ENCODE data around the gene FAM241A. TPM values are rescaled to one million over a fixed set of nuclear protein-coding genes. Genes with fewer than 3 reads are reported as not detected.
"Not testable (repeated sequence)": the region's sequence is repeated elsewhere in the genome, so short reads cannot be mapped to it uniquely, and the experiment has no call there.

Gene FAM241A
- total and polyA plus RNA-seq, 3 experiments from 2014 or later = 1.4 to 7.8 (median 7.4) TPM

- CTCF ChIA-PET = no interaction called here
- Mint-ChIP-seq H3K36me3 (peaks cover 0 to 3% (median 3%) of the 10 kb centered on the region in 3 donors), H3K9me3 (no peaks in the 10 kb centered on the region), H3K4me3 (no peak overlapping the region), H3K27me3 (no peaks in the 10 kb centered on the region), H3K4me1 (peaks cover 28 to 41% (median 35%) of the 10 kb centered on the region in 3 donors), H3K27ac (no peak overlapping the region)
- DNase-seq = no peak
- Histone ChIP-seq H3K4me1 (ENCODE audit: insufficient read depth, low read length) (peaks cover 15% of the 10 kb centered on the region), H3K27me3 (ENCODE audit: insufficient read depth, low read length, poor library complexity, severe bottlenecking) (no peaks in the 10 kb centered on the region), H3K9me3 (ENCODE audit: low read length) (no peaks in the 10 kb centered on the region), H3K4me3 (ENCODE audit: low read length) (no peak overlapping the region), H3K27ac (ENCODE audit: low read depth, low read length) (no peak overlapping the region), H3K36me3 (ENCODE audit: insufficient read depth, low read length) (no peaks in the 10 kb centered on the region)
- POLR2A ChIA-PET = no interaction called here
These were observed 25.3 kb downstream of the FAM241A start for GRCh38 chr4:112170451-112170993.

DNA sequence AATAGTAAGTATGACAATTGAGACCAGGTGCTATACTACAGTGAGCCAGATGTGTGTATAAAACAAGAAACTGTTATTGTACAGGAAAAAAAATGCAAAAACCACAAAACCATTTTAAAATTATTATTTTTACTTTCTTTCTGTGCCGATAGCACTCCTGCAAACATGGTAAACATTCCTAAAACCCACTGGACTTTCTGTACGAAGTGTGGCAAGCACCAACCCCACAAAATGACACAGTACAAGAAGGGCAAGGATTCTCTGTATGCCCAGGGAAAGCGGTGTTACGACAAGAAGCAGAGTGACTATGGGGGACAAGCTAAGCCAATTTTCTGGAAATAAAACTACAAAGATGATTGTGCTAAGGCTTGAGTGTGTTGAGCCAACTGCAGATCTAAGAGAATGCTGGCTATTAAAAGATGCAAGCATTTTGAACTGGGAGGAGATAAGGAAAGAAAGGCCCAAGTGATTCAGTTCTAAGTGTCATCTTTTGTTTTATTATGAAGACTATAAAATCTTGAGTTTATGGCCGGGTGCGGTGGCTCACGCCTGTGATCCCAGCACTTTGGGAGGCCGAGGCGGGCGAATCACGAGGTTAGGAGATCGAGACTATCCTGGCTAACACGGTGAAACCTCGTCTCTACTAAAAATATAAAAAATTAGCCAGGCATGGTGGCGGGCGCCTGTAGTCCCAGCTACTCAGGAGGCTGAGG, 26.0 kb downstream of the FAM241A start:
- DNase-seq; H3K27me3 Mint-ChIP-seq; POLR2A ChIA-PET; H3K9me3 Mint-ChIP-seq; H3K36me3 ChIP-seq (ENCODE audit: insufficient read depth, low read length); CTCF ChIA-PET; H3K27me3 ChIP-seq (ENCODE audit: insufficient read depth, low read length, poor library complexity, severe bottlenecking); H3K4me3 ChIP-seq (ENCODE audit: low read length); H3K9me3 ChIP-seq (ENCODE audit: low read length); H3K36me3 Mint-ChIP-seq: not testable (repeated sequence)
- H3K27ac ChIP-seq (ENCODE audit: low read depth, low read length) = peak overlapping the region; percentile 21
- Mint-ChIP-seq H3K4me3 (peak overlapping the region in 2 of 7 donors; percentile 10 to 37), H3K27ac (peak overlapping the region in 1 of 8 donors; percentile 25), H3K4me1 (peaks cover 28 to 47% (median 33%) of the 10 kb centered on the region in 3 donors)
- peaks cover 15% of the 10 kb centered on the region for H3K4me1 ChIP-seq (ENCODE audit: insufficient read depth, low read length)

DNA sequence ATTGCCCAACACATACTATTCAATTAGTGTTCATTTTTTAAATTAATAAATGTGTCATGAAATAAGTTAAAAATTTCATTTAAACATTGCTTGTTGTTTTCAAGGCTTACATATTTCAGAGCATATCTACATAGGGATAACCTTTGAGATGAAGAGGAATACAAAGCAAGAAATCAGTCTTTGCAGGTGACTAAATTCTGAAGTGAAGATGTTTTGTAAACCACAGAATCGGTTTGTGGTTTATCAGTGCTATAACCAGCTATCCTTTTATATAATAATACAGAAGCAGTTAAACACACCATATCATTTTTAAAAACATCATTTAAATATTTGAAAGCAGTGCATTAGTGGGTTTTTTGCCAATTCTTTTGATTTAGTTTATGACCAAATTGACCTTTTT, 26.9 kb downstream of the FAM241A start:
- Histone ChIP-seq H3K36me3 (ENCODE audit: insufficient read depth, low read length) (no peaks in the 10 kb centered on the region), H3K9me3 (ENCODE audit: low read length) (no peaks in the 10 kb centered on the region), H3K27ac (ENCODE audit: low read depth, low read length) (no peak overlapping the region), H3K4me1 (ENCODE audit: insufficient read depth, low read length) (peaks cover 14% of the 10 kb centered on the region), H3K4me3 (ENCODE audit: low read length) (no peak overlapping the region), H3K27me3 (ENCODE audit: insufficient read depth, low read length, poor library complexity, severe bottlenecking) (no peaks in the 10 kb centered on the region)
- peaks cover 26 to 50% (median 29%) of the 10 kb centered on the region in 3 donors for H3K4me1 Mint-ChIP-seq
- H3K27ac Mint-ChIP-seq = no peak overlapping the region
- peaks cover 0 to 3% (median 3%) of the 10 kb centered on the region in 3 donors for H3K36me3 Mint-ChIP-seq
- H3K4me3 Mint-ChIP-seq = no peak overlapping the region
- H3K9me3 Mint-ChIP-seq = no peaks in the 10 kb centered on the region
- H3K27me3 Mint-ChIP-seq = no peaks in the 10 kb centered on the region
- POLR2A ChIA-PET = no interaction called here
- CTCF ChIA-PET = no interaction called here
- DNase-seq = no peak

DNA sequence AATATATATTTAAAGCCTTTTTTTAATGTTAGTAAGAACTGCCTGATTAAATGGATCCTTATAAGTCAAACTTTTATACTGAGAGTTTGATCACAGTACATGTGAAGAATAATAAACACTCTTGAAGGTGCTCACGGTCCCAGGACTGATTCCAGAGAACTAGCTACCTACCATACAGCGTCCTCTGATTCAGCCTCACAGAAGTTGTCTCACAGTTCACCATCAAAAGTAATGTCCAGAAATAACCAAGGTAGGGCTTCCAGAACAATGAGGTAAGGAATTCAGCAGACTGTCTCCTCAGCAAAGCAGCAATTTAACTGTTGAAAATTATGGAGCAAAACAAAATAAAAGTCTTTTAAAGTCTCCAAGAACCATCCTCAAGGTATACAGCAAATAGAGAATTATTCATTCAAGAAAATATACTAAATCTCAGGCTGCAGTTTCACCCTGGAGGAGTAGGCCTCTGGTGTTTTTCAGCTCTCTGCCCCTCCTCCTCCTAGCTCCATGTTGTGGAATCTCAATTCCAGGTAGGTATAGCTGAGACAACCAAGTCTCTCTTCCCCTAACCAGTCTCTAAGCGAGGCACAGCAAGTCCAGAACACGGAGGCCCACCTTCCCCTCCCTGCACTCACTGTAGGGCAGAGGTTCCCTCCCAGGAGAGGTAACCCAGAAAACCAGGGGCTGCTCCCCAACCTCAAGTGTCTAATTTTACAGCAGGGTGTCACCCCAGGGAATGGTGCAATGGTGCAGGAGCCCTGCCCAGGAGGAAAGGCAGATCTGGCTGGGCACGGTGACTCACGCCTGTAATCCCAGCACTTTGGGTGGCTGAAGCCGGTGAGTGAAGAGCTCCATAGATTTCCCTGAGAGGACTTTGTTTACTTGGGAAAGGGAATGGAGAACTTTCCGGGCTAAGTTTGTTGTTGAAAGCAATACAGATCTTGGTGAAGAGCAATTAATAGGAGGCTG, 28.6 kb downstream of the FAM241A start:
- POLR2A ChIA-PET = no interaction called here
- H3K9me3 ChIP-seq (ENCODE audit: low read length) = no peaks in the 10 kb centered on the region
- no peak overlapping the region for H3K4me3 ChIP-seq (ENCODE audit: low read length)
- CTCF ChIA-PET = no interaction called here
- Mint-ChIP-seq H3K36me3 (peaks cover 3 to 4% (median 3%) of the 10 kb centered on the region in 3 donors), H3K27ac (no peak overlapping the region), H3K27me3 (no peaks in the 10 kb centered on the region), H3K4me1 (peaks cover 16 to 45% (median 17%) of the 10 kb centered on the region in 3 donors), H3K9me3 (no peaks in the 10 kb centered on the region), H3K4me3 (no peak overlapping the region)
- no peaks in the 10 kb centered on the region for H3K27me3 ChIP-seq (ENCODE audit: insufficient read depth, low read length, poor library complexity, severe bottlenecking)
- no peak overlapping the region for H3K27ac ChIP-seq (ENCODE audit: low read depth, low read length)
- peaks cover 5% of the 10 kb centered on the region for H3K4me1 ChIP-seq (ENCODE audit: insufficient read depth, low read length)
- no peaks in the 10 kb centered on the region for H3K36me3 ChIP-seq (ENCODE audit: insufficient read depth, low read length)
- no peak for DNase-seq

GRCh38 chr4:112175840-112176239, 30.6 kb downstream of the FAM241A start:
- no peaks in the 10 kb centered on the region for H3K27me3 ChIP-seq (ENCODE audit: insufficient read depth, low read length, poor library complexity, severe bottlenecking)
- Mint-ChIP-seq H3K4me3 (no peak overlapping the region), H3K36me3 (peaks cover 3 to 4% (median 3%) of the 10 kb centered on the region in 3 donors), H3K27me3 (no peaks in the 10 kb centered on the region), H3K4me1 (peaks cover 12 to 38% (median 14%) of the 10 kb centered on the region in 3 donors), H3K27ac (no peak overlapping the region), H3K9me3 (no peaks in the 10 kb centered on the region)
- DNase-seq = no peak
- peaks cover 5% of the 10 kb centered on the region for H3K4me1 ChIP-seq (ENCODE audit: insufficient read depth, low read length)
- ChIA-PET CTCF (no interaction called here), POLR2A (no interaction called here)
- no peaks in the 10 kb centered on the region for H3K36me3 ChIP-seq (ENCODE audit: insufficient read depth, low read length)
- H3K4me3 ChIP-seq (ENCODE audit: low read length) = no peak overlapping the region
- no peak overlapping the region for H3K27ac ChIP-seq (ENCODE audit: low read depth, low read length)
- no peaks in the 10 kb centered on the region for H3K9me3 ChIP-seq (ENCODE audit: low read length)

DNA sequence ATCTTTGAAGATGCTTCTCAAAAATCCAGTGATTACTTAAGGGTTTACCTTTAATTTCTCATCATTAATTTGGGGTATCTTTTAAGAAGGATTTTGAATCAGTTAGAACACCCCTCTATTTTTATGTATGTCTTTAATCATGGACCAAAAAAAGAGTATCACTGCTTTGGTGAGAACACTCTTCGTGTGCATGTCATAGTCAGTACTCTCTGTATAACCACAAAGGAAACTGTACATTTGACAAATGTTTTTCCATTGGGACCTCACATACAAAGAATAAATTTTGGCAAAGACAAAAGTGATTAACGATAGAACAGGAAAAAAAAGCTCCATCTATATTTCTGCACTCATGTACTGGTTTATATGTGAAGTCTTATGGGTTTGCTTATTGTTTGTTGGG, 31.3 kb downstream of the FAM241A start:
- H3K4me3 Mint-ChIP-seq = no peak overlapping the region
- Histone ChIP-seq H3K36me3 (ENCODE audit: insufficient read depth, low read length) (no peaks in the 10 kb centered on the region), H3K4me3 (ENCODE audit: low read length) (no peak overlapping the region), H3K27me3 (ENCODE audit: insufficient read depth, low read length, poor library complexity, severe bottlenecking) (no peaks in the 10 kb centered on the region), H3K9me3 (ENCODE audit: low read length) (no peaks in the 10 kb centered on the region), H3K4me1 (ENCODE audit: insufficient read depth, low read length) (peaks cover 9% of the 10 kb centered on the region), H3K27ac (ENCODE audit: low read depth, low read length) (no peak overlapping the region)
- no peaks in the 10 kb centered on the region for H3K27me3 Mint-ChIP-seq
- peaks cover 6 to 35% (median 11%) of the 10 kb centered on the region in 3 donors for H3K4me1 Mint-ChIP-seq
- peaks cover 3 to 4% (median 3%) of the 10 kb centered on the region in 3 donors for H3K36me3 Mint-ChIP-seq
- no peaks in the 10 kb centered on the region for H3K9me3 Mint-ChIP-seq
- H3K27ac Mint-ChIP-seq = no peak overlapping the region
- CTCF ChIA-PET = no interaction called here
- POLR2A ChIA-PET = no interaction called here
- no peak for DNase-seq

- H3K27ac Mint-ChIP-seq; H3K27ac ChIP-seq (ENCODE audit: low read depth, low read length); H3K27me3 ChIP-seq (ENCODE audit: insufficient read depth, low read length, poor library complexity, severe bottlenecking); POLR2A ChIA-PET; H3K9me3 Mint-ChIP-seq; H3K36me3 ChIP-seq (ENCODE audit: insufficient read depth, low read length); CTCF ChIA-PET; H3K4me3 ChIP-seq (ENCODE audit: low read length); DNase-seq; H3K9me3 ChIP-seq (ENCODE audit: low read length); H3K36me3 Mint-ChIP-seq; H3K27me3 Mint-ChIP-seq; H3K4me3 Mint-ChIP-seq: not testable (repeated sequence)
- H3K4me1 Mint-ChIP-seq = peaks cover 11 to 45% (median 15%) of the 10 kb centered on the region in 3 donors
- peaks cover 10% of the 10 kb centered on the region for H3K4me1 ChIP-seq (ENCODE audit: insufficient read depth, low read length)
These were observed 33.5 kb downstream of the FAM241A start for GRCh38 chr4:112178741-112179140.
